SU-DHL-6 (cell line): ENCODE data around the gene POLE4.

Source experiments
- H2AFZ ChIP-seq: fragments of 200-600 bp; sonication (generic); 2 replicates; pipeline ENCODE4 v1.6.1; 2014; ENCODE audit warnings: low read depth, mild to moderate bottlenecking, moderate library complexity, mixed read lengths, antibody characterized with exemption, low read length; ENCODE audit not compliant: severe bottlenecking
- H3F3A ChIP-seq: fragments of 200-600 bp; shearing (Covaris generic); 2 replicates; pipeline ENCODE4 v1.6.0; 2016; ENCODE audit warnings: antibody characterized with exemption, mild to moderate bottlenecking; ENCODE audit not compliant: insufficient read depth
- H3K27ac ChIP-seq: fragments of 200-600 bp; sonication (generic); 2 replicates; pipeline ENCODE4 v1.5.1; 2016; ENCODE audit warnings: low read depth, mild to moderate bottlenecking, low read length, moderate library complexity, mixed read lengths
- H3K27me3 ChIP-seq: fragments of 200-600 bp; sonication (generic), shearing (Covaris generic); 2 replicates; pipeline ENCODE4 v1.6.0; 2014; ENCODE audit warnings: mild to moderate bottlenecking, low read length
- H3K36me3 ChIP-seq: fragments of 200-600 bp; sonication (generic); 2 replicates; pipeline ENCODE4 v1.6.1; 2014; ENCODE audit warnings: mild to moderate bottlenecking, low read length, mixed read lengths
- H3K4me2 ChIP-seq: fragments of 300-600, 200-600 bp; shearing (Covaris generic), sonication (generic); 2 replicates; pipeline ENCODE4 v1.6.0; 2014; ENCODE audit warnings: low read length, low read depth, mild to moderate bottlenecking; ENCODE audit not compliant: poor library complexity, severe bottlenecking
- H3K4me3 ChIP-seq: fragments of 200-600 bp; sonication (generic); 2 replicates; pipeline ENCODE4 v1.5.1; 2014; ENCODE audit warnings: antibody characterized with exemption, low read length, mild to moderate bottlenecking, mixed read lengths; ENCODE audit not compliant: insufficient read depth, poor library complexity, severe bottlenecking
- H3K79me2 ChIP-seq: fragments of 200-600 bp; sonication (generic); 2 replicates; pipeline ENCODE4 v1.6.1; 2014; ENCODE audit warnings: mild to moderate bottlenecking, low read length, moderate library complexity; ENCODE audit not compliant: insufficient read depth
- H3K9ac ChIP-seq: fragments of 200-600 bp; sonication (generic); 2 replicates; pipeline ENCODE4 v1.7.0; 2014; ENCODE audit warnings: mild to moderate bottlenecking, low read length
- H3K9me2 ChIP-seq: fragments of 200-600 bp; sonication (generic); replicated peaks from 2 replicates; pipeline ENCODE4 v1.6.1; 2014; ENCODE audit warnings: low read length; ENCODE audit not compliant: insufficient read depth
- H3K9me3 ChIP-seq: fragments of 200-600 bp; sonication (generic); 2 replicates; pipeline ENCODE4 v1.6.1; 2014; ENCODE audit warnings: low read length, mixed read lengths; ENCODE audit not compliant: insufficient read depth
- H4K20me1 ChIP-seq: fragments of 200-600 bp; sonication (generic); 2 replicates; pipeline ENCODE4 v1.6.1; 2014; ENCODE audit warnings: low read depth, mild to moderate bottlenecking, antibody characterized with exemption, low read length, moderate library complexity, mixed read lengths
- CTCF ChIP-seq: fragments of 200-600 bp; sonication (generic); IDR thresholded peaks from one replicate; pipeline ENCODE4 v1.5.1; 2017; ENCODE audit warnings: antibody characterized with exemption, mild to moderate bottlenecking, low read length, moderate library complexity; ENCODE audit not compliant: insufficient read depth, poor library complexity, severe bottlenecking
- EZH2phosphoT487 ChIP-seq: fragments of 200-600 bp; sonication (generic), shearing (Covaris generic); conservative IDR thresholded peaks from 2 replicates; pipeline ENCODE4 v1.6.1; 2018; ENCODE audit warnings: mild to moderate bottlenecking, antibody characterized with exemption, low read length, moderate library complexity, mixed read lengths

The POLE4 gene

GRCh38 chr2:75018162-75018561, 59.7 kb downstream of the POLE4 start:
- Histone ChIP-seq H3K4me2 (no peak overlapping the region), H3K9me2 (no peaks in the 10 kb centered on the region), H3K4me3 (no peak overlapping the region), H2AFZ (no peak overlapping the region), H4K20me1 (no peaks in the 10 kb centered on the region), H3K27me3 (no peaks in the 10 kb centered on the region), H3K36me3 (no peaks in the 10 kb centered on the region), H3F3A (no peaks in the 10 kb centered on the region), H3K9me3 (no peaks in the 10 kb centered on the region), H3K27ac (no peak overlapping the region), H3K79me2 (no peaks in the 10 kb centered on the region), H3K9ac (no peak overlapping the region)
- no peak for TF ChIP-seq CTCF
- no peak for TF ChIP-seq EZH2phosphoT487
